Measurements from ENCODE around the gene ASB11.

The ASB11 gene

GRCh38 chrX:15236146-15236545 is 79.3 kb downstream of the ASB11 start:
- H3K27me3 ChIP-seq (ENCODE audit: low read depth, low read length), result no peaks in the 10 kb centered on the region
- H3K4me2 ChIP-seq (ENCODE audit: low read length), result no peak overlapping the region
- no peaks in the 10 kb centered on the region for H3K79me2 ChIP-seq (ENCODE audit: low read length)
- H3K4me1 ChIP-seq (ENCODE audit: low read length), result no peaks in the 10 kb centered on the region
- H3K9me3 ChIP-seq (ENCODE audit: insufficient read depth, low read length), result no peaks in the 10 kb centered on the region
- H3K36me3 ChIP-seq (replicated peaks; ENCODE audit: low read depth, low read length), result no peaks in the 10 kb centered on the region
- no peak for TF ChIP-seq CTCF (IDR thresholded peaks at IDR 0.05; ENCODE audit: low read depth, low read length)
- no peak overlapping the region for H3K9ac ChIP-seq (ENCODE audit: low read length)
- no peaks in the 10 kb centered on the region for H4K20me1 ChIP-seq (ENCODE audit: insufficient read depth, low read length)
- H3K27ac ChIP-seq (ENCODE audit: low read length), result no peak overlapping the region
- no peak overlapping the region for H2AFZ ChIP-seq (ENCODE audit: low read depth, low read length)
- no peak overlapping the region for H3K4me3 ChIP-seq (ENCODE audit: low read length)

- Histone ChIP-seq H3K9ac (ENCODE audit: low read length) (no peak overlapping the region), H3K9me3 (ENCODE audit: insufficient read depth, low read length) (no peaks in the 10 kb centered on the region), H3K27ac (ENCODE audit: low read length) (no peak overlapping the region), H3K36me3 (replicated peaks; ENCODE audit: low read depth, low read length) (no peaks in the 10 kb centered on the region), H2AFZ (ENCODE audit: low read depth, low read length) (no peak overlapping the region), H4K20me1 (ENCODE audit: insufficient read depth, low read length) (no peaks in the 10 kb centered on the region), H3K4me1 (ENCODE audit: low read length) (no peaks in the 10 kb centered on the region), H3K27me3 (ENCODE audit: low read depth, low read length) (no peaks in the 10 kb centered on the region), H3K79me2 (ENCODE audit: low read length) (no peaks in the 10 kb centered on the region), H3K4me2 (ENCODE audit: low read length) (no peak overlapping the region), H3K4me3 (ENCODE audit: low read length) (no peak overlapping the region)
- TF ChIP-seq CTCF (IDR thresholded peaks at IDR 0.05; ENCODE audit: low read depth, low read length), result no peak
- TF ChIP-seq EZH2phosphoT487 (IDR thresholded peaks at IDR 0.05; ENCODE audit: low read depth), result no peak
These were observed 80.4 kb downstream of the ASB11 start for GRCh38 chrX:15235001-15235400.

GRCh38 chrX:15233416-15234015 is 81.9 kb downstream of the ASB11 start:
- H3K36me3 ChIP-seq (replicated peaks; ENCODE audit: low read depth, low read length), result no peaks in the 10 kb centered on the region
- H3K27me3 ChIP-seq (ENCODE audit: low read depth, low read length), result no peaks in the 10 kb centered on the region
- no peak overlapping the region for H3K27ac ChIP-seq (ENCODE audit: low read length)
- no peak overlapping the region for H2AFZ ChIP-seq (ENCODE audit: low read depth, low read length)
- no peak overlapping the region for H3K9ac ChIP-seq (ENCODE audit: low read length)
- no peaks in the 10 kb centered on the region for H3K4me1 ChIP-seq (ENCODE audit: low read length)
- H3K79me2 ChIP-seq (ENCODE audit: low read length), result no peaks in the 10 kb centered on the region
- no peak for TF ChIP-seq CTCF (IDR thresholded peaks at IDR 0.05; ENCODE audit: low read depth, low read length)
- no peak for TF ChIP-seq EZH2phosphoT487 (IDR thresholded peaks at IDR 0.05; ENCODE audit: low read depth)
- H3K4me2 ChIP-seq (ENCODE audit: low read length), result no peak overlapping the region
- H3K9me3 ChIP-seq (ENCODE audit: insufficient read depth, low read length), result no peaks in the 10 kb centered on the region
- no peak overlapping the region for H3K4me3 ChIP-seq (ENCODE audit: low read length)
- no peaks in the 10 kb centered on the region for H4K20me1 ChIP-seq (ENCODE audit: insufficient read depth, low read length)

All from OCI-LY3 (cell line).